RCC 7860 (cell line): ENCODE data around the gene CBFB.
"Not testable (repeated sequence)": the region's sequence is repeated elsewhere in the genome, so short reads cannot be mapped to it uniquely, and the experiment has no call there.

Experiments used
- DNase-seq: peaks from one replicate; pipeline ENCODE4 v3.0.0-alpha.2; 2015; ENCODE audit warnings: low spot score
- FAIRE-seq: peaks from 2 replicates; lab custom pipeline; 2012; peaks lifted over from hg19 to GRCh38; lab: Jason Lieb, UNC

CBFB gene

DNA sequence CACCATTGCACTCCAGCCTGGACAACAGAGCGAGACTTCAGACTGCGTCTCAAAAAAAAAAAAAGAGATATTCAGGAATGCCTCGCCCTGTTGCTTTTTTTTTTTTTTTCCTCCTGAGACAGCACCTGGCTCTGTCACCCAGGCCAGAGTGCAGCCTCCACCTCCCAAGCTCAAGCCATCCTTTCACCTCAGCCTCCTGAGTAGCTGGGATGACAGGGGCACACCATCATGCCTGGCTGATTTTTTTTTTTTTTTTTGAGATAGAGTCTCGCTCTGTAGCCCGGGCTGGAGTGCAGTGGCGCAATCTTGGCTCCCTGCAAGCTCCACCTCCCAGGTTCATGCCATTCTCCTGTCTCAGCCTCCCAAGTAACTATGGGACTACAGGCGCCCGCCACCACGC lies 88.8 kb downstream of the CBFB start:
- FAIRE-seq (no peak), DNase-seq (no peak)

DNA sequence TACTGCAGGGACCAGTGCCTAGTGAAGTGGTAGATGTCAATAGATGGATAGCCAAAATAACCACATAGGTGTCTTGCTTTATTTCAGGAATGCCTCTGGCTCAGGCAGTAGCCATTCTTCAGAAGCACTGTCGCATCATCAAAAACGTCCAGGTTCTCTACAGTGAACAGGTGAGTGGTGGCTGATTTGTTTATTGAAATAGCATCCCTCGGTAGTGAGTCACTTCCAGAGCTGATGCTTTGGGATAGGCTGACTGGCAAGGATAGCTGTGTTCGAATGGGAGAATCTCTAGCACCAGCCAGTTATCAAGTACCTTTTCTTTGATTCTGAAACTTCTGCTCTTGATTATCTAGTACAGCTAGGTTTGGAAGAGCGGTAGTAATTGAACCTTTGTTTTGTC lies 91.1 kb downstream of the CBFB start:
- DNase-seq, result no peak
- FAIRE-seq, result no peak

DNA sequence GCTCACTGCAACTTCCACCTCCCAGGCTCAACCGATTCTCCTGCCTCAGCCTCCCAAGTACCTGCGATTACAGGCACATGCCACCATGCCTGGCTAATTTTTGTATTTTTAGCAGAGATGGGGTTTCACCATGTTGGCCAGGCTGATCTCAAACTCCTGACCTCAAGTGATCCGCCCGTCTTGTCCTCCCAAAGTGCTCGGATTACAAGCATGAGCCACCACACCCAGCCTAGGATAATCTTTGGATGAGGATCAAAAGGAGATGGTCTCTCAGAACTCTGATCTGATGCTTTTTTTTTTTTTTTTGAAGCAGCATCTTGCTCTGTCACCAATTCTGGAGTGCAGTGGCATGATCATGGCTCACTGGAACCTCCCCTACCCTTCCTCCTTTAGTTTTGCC lies 93.8 kb downstream of the CBFB start:
- FAIRE-seq, DNase-seq: not testable (repeated sequence)

DNA sequence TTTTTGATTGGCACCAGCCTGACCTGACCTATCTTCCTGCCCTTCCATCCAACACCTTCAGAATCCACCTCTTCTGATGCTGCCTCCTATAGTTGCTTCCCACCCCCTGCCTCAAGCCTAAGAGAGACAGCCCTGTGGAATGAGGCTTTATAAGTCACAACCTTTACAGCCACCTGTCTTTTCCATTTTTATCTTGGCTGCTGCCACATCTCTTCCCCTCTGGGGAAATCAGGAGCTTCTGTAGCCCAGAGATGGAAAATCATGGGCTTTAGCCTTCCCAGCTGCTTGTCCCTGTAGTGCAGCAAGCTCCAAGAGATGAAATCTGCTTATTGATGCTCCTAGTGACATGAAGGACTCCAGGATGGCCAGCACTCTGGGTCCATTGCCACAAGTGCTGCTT lies 99.5 kb downstream of the CBFB start:
- FAIRE-seq, result no peak
- DNase-seq, result no peak

DNA sequence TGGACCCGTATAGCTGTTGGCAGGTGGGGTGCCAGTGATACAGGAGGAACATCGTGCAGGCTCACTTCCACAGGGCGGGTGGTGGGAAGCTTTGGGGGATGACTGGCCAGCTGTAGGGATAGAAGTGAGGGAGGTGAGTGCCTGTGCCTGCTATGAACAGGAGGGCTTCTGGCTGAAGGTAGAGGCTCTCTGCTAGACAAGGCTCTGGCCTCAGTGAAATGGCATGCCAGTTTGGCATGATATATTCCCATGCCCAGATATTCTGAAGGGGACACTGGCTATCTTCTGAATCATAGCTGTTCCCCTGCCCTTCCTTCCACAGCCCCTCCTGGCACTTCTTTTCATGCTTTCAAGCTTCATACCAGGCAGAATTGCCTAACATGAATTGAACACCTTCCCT lies 99.9 kb downstream of the CBFB start:
- DNase-seq (no peak), FAIRE-seq (no peak)

DNA sequence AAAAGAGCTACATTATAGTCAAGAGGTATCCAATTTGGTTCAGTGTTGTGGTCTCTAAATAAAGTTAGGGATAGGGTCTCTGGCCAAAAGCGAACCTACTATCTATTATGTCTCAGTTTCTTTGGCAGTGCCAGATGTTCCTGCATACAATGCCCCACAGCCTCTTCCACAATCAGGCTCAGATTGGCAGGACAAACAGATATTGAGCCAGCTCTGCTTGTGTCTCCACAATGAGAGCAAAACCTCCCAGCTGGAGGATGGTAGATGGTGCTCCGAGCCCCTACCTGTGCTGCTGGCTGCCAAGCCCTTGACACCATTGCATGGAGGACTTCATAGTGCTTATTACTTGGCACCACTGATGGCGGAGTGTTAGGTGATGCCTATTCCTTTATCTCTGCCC lies 100.5 kb downstream of the CBFB start:
- DNase-seq (no peak), FAIRE-seq (no peak)

DNA sequence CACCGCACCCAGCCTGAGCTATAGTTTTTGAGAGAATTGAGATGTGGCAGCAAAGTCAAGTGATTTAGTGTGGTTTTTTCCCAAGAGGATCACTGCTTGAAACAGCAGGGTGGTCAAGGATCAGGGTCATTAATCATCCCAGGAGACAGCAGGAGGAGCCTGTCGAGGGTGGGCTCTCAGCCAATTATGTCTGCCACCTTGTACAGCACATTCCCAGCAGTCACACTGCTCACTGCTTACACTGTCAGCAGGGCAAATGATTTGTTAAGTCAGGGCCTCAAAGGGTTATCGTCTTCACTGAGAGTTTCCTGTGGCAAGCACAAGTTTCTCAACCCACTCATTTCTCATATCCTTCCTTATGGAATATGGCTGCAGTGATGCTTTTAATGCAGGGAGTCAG lies 108.7 kb downstream of the CBFB start:
- FAIRE-seq, result no peak

DNA sequence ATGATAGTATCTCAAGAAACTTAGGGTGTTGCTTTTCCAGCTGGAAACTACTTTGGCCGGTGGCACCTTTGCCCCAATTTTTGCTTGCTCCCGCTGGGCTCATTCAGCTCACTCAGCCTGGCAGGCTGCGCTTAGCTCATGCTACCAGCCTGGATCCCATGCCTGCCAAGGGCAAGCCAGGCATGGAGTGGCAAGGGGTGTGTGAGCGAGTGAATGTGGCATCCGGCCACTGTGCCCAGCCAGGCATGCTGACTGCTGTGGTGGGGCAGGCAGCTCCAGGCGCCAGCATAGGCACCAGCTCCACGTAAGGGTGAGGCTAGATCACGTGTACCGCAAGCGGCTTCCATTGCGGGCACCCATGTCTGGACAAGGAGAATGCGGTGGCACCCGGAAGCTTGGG lies 112.4 kb downstream of the CBFB start:
- no peak for FAIRE-seq
- no peak for DNase-seq

More for the DNA sequence above, 108.7 kb downstream of the CBFB start:
- peak; percentile 64 for DNase-seq

DNA sequence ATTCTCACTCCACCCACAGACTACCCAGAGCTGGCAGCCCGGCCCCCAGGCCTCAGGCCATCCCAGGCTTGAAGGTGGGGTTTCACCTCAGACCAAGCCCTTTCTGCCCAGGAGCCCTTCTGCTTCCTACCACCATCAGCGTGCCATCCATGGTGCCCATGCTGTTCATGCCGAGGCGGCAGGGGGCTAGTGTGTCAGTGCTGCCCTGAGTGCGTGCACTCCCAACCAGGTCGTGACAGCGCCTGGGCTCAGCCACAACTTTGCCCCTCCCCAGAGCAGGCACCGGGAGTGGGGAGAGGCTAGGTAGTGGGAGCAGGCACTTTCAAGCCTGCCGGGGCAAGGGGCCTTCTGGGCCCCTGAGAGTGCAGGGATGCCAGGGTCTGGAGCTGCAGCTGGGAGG lies 113.4 kb downstream of the CBFB start:
- DNase-seq (no peak), FAIRE-seq (no peak)

DNA sequence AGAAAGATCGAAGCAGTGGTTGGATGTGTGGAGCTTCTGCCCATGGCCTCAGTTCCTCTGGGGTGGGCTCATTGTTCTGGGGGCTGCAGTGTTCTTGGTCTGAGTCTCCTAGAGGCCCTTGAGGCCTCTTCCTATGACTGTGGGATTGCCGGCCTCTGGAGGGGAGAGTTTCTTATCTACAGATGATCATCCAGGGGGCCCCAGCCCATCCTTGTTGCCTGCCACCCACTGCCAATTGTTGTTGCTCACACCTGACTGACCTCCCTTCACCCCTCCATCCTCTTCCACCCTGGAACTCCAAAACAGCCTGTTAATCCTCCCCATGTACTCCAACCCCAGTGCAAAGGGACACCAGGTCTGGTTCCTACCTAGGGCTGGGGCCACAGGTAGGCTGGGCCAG lies 116.0 kb downstream of the CBFB start:
- FAIRE-seq, result no peak

DNA sequence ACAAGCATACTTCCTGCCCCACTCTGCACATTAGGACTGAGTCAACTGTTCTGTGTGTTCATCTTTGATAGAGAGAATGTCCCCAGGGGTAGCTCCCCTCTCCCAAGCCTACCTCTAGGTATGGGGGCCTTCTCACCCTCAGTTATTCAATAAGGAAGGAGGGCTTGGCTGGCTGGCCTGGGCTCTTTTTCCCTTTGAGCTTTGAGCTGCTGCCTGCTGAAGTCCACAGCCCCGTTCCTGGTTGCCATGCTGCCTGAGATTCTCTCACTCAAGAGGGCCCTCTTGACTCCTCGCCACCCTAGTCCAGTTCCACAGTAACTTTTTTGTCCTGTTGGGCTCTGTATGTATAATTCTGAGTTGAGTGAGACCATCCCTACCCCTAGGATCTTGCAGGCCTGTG lies 116.8 kb downstream of the CBFB start:
- DNase-seq, result no peak
- FAIRE-seq, result no peak

More for the DNA sequence above, 116.0 kb downstream of the CBFB start:
- DNase-seq, result no peak

DNA sequence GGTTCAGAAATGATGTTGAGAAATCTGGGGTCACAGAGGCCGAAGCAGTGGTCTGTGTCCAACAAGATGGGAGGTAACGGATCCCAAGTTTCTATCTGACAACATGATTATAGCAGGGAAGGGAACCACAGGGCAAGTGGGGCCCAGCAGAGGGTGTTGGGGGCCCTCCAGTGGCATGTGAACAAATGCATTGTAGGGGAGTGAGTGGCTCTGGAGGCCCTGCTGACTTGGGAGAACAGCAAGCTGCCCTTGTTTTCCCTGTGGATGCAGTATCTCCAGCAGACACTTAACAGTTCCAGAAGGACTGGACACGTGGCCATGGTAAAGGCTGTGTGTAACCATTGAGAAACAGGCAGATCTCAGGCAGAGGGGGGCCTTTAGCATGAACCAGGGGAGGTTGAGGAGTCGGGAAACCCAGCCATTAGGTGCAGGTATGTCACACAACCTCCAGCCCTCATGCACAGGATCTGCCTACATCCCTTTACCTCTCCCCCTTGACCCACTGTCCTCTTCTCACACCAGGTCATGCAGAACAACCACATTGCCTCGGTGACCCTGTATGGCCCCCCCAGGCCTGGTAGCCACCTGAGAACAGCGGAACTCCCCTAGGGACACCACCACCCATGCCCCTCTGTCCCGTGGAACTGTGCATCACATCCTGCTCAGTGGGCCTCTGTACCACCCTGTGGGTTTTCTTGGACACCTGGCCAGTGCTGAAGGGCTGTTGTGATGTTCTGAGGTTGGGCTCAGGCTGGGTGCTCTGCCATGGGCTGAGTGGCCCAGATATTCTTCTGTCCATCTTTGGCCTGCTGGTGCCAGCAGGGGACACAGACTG lies 117.8 kb downstream of the CBFB start:
- FAIRE-seq, result no peak
- no peak for DNase-seq

DNA sequence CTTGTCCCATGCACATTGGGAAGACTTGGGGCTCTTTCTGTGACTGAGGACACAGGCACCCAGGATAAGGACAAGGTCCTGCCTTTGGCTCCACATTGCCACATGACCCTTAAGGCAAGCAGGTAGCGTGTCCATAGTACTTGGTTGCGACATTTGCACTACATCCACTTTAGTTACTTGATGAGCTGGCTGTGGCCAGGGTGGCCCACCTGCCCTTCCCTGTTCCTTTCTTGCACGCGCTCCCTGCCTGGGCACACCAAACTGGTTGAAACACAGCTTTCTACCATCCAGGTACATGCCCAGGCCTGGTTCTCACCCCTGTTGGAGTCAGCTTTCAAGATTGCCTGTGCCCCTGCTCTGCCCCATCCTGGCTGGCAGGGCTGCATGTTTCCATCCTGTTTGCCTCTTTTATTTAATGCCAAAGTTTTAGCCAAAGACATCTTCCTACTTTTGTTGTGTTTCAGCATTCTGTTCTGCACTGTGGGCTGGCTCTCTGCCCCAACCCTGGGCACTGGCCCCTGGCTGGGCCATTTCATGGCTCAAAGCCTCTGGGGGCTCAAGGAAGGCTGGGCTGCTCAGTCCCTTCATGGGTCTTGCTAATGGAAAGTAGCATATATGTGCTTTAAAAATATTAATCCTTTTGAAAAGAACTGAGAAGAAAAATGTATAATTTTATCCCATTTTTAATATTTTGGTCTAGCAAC lies 118.6 kb downstream of the CBFB start:
- no peak for DNase-seq
- FAIRE-seq, result no peak

DNA sequence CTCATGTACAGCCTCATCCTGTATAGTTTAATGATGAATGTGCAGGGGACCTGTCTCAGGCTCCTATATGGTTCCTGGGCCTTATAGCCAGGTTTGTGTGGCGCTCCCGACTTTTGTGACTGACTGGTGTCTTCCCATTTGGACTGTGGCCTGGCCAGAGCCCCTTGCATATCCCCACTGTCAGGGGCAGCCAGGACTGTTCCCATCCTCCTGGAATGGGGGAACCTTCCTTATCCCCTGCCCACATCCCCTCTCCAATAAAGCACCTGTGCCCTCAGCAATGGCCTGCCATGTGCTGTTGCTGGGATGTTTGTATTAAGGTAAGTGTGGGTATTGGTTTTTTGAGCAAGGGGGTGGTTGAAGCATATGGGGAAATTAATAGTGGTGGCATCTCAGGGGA lies 119.3 kb downstream of the CBFB start:
- DNase-seq (no peak), FAIRE-seq (no peak)

DNA sequence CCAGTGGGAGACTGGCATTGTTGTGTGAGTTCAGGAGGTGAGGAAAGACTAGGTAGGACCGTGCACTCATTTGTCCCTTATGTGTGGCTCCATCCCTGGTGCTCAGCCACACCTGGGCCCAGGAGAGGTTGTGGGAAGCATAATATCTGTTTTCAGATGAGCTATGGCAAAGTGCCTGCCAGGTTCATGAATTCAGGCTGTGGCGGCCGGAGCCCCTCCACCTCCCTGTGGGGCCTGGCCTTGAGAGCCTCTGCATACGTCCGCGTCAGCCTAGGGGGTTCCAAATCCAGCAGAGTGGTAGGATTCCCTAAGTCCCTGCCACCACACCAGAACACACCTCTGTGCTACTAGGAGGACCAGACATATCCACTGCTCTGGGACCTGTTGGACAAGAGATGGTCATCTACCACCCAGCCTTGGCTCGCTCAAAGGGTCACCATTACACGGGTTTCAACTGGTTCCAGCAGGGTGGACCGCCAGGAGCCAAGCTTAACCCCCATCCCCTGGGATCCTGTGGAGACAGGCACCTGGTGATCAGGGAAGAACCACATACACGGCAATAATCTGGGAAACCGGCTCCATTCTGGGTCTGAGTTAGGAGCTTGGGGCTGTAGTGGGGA lies 119.8 kb downstream of the CBFB start:
- no peak for DNase-seq
- FAIRE-seq, result no peak

DNA sequence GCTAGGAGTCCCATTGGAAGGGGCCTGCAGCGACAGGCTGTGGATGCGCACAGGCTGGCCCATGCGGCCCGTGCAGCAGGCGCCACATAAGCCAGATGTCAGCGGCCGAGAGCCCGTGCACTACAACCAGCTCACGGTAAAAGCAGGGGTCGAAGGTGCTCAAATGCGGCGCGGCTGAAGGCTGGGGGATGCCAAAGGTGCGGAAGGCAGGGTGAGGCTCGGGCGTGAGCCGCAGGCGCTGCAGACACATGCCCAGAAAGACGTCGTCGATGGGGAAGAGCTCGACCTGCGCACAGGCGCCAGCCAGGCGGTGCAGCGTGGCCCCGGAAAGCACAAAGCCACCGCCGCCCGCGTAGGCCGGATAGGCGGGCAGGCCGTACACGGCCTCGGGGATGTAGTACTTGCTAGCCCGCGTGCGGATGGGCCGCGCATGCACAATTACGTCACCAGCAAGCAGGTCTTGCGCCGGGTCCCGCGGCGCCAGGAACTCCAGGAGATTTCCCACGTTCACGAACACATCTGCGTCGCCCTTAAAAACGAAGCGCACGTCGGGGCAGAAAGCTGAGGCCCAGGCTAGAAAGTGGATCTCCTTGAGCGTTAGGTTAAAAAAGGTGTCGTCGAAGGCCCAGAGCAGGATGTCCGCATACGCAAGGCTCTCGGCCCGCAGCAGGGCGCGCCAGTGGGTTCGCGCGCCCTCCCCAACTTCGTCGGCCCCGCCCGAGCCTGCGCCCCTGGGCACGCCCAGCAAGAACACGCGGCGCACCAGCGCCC lies 120.5 kb downstream of the CBFB start:
- DNase-seq, result no peak
- FAIRE-seq, result no peak

DNA sequence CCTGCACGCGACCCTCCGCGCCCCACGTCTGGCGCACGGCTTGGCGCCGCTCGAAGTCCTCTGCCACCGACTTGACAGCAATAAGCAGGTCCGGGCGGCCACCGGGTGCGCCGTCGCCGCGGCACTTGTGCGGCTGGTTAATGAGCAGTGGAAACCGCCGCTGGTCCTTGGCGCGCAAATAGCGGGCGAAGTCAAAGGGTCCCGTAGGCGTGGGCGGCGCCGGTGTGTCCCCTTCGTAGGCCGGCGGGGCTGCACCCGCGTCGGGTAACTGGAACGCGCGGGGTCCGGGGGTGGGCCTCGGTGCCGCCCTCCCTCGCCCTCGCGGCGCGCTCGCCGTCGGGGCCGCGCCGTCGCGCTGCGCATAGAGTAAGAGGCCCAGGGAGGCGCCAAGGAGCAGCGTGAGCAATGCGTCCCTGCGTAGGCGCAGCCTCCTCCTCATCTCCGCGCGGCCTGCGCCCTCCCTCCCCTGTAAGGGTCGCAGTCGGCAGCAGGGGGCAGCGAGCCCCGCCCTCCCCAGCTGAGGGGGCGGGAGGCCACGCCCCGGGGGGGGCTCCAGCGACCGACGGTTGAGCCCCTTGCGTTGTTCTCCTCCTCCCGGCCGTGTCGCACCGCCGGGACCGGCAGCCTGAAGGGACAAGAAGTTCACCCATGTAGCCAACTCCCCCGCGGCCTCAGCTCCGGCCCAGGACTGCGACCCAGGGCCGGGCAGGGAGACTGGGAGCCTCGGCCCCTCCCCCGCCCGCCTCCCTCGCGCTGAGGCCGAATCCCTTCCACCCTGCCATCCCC lies 121.3 kb downstream of the CBFB start:
- FAIRE-seq, result no peak
- DNase-seq, result no peak
